RWPE2 (cell line): Measurements from ENCODE around the gene SETBP1.

Experiments used
- ATAC-seq: fragments of 200-7000 bp; cut with Tn5 transposase; 3 replicates; pipeline ENCODE4 v1.9.1; 2021; ENCODE audit warnings: low read depth
- DNase-seq: peaks from one replicate; pipeline ENCODE4 v3.0.0-alpha.2; 2020; ENCODE audit warnings: low spot score
- H3K27ac ChIP-seq: fragments of 450-650 bp; 2 replicates; pipeline ENCODE4 v1.5.1; 2017; ENCODE audit warnings: mild to moderate bottlenecking; ENCODE audit not compliant: poor library complexity, severe bottlenecking
- H3K27me3 ChIP-seq: fragments of 250-450 bp; sonication (Bioruptor Pico); 2 replicates; pipeline ENCODE4 v1.5.1; 2021; ENCODE audit warnings: mild to moderate bottlenecking, moderate library complexity; ENCODE audit not compliant: insufficient read depth, poor library complexity, severe bottlenecking
- H3K36me3 ChIP-seq: fragments of 250-450 bp; sonication (Bioruptor Pico); 2 replicates; pipeline ENCODE4 v1.5.1; 2020; ENCODE audit warnings: low read depth, mild to moderate bottlenecking, moderate library complexity
- H3K4me1 ChIP-seq: fragments of 250-450 bp; sonication (Bioruptor Pico); 2 replicates; pipeline ENCODE4 v1.5.1; 2021; ENCODE audit warnings: mild to moderate bottlenecking, moderate library complexity; ENCODE audit not compliant: insufficient read depth, poor library complexity, severe bottlenecking
- H3K4me3 ChIP-seq: fragments of 250-450 bp; sonication (Bioruptor Pico); 2 replicates; pipeline ENCODE4 v1.5.1; 2021; ENCODE audit warnings: mild to moderate bottlenecking, moderate library complexity; ENCODE audit not compliant: severe bottlenecking
- H3K9me3 ChIP-seq: fragments of 250-450 bp; sonication (Bioruptor Pico); 2 replicates; pipeline ENCODE4 v1.5.1; 2021; ENCODE audit warnings: mild to moderate bottlenecking, moderate library complexity; ENCODE audit not compliant: severe bottlenecking
- TF ChIP-seq, protein P1 (sequence below): fragments of 450-650 bp; IDR thresholded peaks from one replicate; pipeline ENCODE4 v1.5.1; 2017; ENCODE audit warnings: mild to moderate bottlenecking, moderate library complexity; ENCODE audit not compliant: poor library complexity, severe bottlenecking

The SETBP1 gene

DNA sequence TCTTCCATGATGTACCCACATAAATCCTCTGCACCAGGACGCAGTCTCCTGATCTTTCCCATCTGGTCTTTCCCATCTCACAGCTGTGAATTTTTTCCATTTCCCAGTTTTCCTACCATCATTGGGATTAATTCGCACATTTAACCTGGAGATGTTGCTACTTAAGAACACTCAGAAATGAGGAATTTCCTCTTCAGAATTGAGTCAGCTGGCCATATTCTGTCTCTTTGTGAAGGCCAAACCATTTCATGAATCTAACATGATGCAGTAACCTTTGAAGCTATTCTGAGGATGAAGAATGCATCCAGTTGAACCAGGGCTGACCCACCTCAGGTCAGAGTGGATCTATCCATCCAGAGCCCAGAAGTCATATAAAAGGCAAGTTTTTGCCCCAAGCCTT lies 326.8 kb downstream of the SETBP1 start:
- TF ChIP-seq, protein P1, sequence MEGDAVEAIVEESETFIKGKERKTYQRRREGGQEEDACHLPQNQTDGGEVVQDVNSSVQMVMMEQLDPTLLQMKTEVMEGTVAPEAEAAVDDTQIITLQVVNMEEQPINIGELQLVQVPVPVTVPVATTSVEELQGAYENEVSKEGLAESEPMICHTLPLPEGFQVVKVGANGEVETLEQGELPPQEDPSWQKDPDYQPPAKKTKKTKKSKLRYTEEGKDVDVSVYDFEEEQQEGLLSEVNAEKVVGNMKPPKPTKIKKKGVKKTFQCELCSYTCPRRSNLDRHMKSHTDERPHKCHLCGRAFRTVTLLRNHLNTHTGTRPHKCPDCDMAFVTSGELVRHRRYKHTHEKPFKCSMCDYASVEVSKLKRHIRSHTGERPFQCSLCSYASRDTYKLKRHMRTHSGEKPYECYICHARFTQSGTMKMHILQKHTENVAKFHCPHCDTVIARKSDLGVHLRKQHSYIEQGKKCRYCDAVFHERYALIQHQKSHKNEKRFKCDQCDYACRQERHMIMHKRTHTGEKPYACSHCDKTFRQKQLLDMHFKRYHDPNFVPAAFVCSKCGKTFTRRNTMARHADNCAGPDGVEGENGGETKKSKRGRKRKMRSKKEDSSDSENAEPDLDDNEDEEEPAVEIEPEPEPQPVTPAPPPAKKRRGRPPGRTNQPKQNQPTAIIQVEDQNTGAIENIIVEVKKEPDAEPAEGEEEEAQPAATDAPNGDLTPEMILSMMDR: no peak
- DNase-seq: no peak
- no peak overlapping the region for H3K27ac ChIP-seq

DNA sequence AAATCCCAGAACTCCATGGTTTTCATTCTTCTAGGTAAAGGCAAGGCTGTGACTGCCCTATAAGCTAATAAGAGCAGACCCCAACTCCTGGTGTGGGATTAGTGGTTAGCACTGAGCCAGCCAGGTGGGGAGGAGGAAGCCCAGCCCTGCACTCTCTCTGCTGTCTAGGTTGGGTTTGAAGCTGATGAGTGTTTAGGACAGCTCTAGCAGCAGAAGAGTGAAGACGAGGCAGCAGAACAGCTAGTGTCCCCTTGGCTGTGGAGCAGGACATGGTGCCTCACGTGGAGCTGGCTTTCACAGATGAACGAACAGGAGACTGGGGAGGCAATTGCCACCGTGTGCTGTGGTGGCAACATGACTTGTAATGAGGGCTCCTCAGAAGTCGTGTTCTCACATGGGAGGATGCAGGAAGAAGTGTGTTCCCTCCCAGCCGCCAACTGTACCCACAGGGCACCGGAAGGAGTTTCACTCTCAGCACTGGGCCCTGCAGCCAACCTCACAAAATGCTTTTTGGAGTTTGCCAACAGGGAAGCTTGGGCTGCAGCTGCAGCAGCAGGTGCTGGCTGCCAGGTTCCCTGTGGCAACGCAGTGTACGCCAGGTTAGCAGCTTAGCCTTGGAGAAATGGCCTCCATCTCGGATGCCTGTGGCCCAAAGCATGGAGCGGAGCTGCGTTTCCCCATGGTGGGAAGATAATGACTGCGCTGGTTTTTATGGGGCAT lies 328.2 kb downstream of the SETBP1 start:
- no peak overlapping the region for H3K27ac ChIP-seq
- H3K36me3 ChIP-seq: no peaks in the 10 kb centered on the region
- H3K27me3 ChIP-seq: no peaks in the 10 kb centered on the region
- DNase-seq (no peak), ATAC-seq (no peak)
- TF ChIP-seq, protein P1: no peak
- H3K4me3 ChIP-seq: no peak overlapping the region
- peaks cover under 1% of the 10 kb centered on the region for H3K4me1 ChIP-seq
- H3K9me3 ChIP-seq: no peaks in the 10 kb centered on the region

More for the DNA sequence above, 326.8 kb downstream of the SETBP1 start:
- H3K4me3 ChIP-seq: no peak overlapping the region
- no peaks in the 10 kb centered on the region for H3K9me3 ChIP-seq
- no peak for ATAC-seq
- H3K4me1 ChIP-seq: no peaks in the 10 kb centered on the region
- H3K36me3 ChIP-seq: no peaks in the 10 kb centered on the region
- H3K27me3 ChIP-seq: no peaks in the 10 kb centered on the region

DNA sequence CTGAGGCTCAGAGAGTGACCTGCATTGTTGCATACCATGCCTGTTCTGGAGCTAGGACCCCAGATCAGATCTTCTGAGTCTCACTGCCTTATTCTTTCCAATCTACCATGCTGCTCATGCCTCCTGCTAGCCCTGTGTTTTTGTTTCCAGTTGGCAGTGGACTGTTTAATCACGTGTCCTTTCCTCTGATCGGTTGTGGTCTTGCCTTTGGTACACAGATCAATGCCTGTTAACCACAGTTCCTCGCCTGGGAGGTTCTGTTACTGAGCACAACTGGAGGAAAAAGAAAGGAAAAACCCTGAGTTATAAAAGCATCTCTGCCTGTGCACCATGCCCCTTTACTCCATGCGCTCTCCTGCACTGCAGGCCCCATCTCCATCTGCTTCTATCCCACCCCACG lies 329.1 kb downstream of the SETBP1 start:
- TF ChIP-seq, protein P1: no peak
- H3K27ac ChIP-seq: no peak overlapping the region
- peaks cover 9% of the 10 kb centered on the region for H3K4me1 ChIP-seq
- no peaks in the 10 kb centered on the region for H3K9me3 ChIP-seq
- H3K4me3 ChIP-seq: no peak overlapping the region
- H3K36me3 ChIP-seq: no peaks in the 10 kb centered on the region
- ATAC-seq (no peak), DNase-seq (no peak)
- no peaks in the 10 kb centered on the region for H3K27me3 ChIP-seq

DNA sequence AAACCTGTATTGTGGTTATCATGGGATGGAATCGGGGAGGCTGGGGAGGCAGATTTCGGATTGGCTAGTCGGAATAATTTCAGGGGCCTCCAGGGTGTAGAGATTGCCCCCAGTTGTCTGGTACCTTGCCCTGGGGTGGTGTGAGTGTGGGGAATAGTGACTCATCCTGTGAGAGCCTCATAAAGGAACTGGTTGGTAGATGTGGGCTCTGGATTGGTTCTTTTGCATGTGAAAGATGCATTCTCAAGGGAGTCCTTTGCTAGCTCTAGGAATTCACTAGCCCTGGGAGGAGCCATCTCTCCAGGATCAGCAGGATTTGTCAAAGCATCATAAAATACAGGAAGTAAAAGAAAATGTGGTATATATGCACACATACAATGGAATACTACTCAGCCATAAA lies 331.6 kb downstream of the SETBP1 start:
- no peaks in the 10 kb centered on the region for H3K36me3 ChIP-seq
- no peak overlapping the region for H3K4me3 ChIP-seq
- TF ChIP-seq, protein P1: no peak
- no peaks in the 10 kb centered on the region for H3K27me3 ChIP-seq
- no peaks in the 10 kb centered on the region for H3K9me3 ChIP-seq
- no peak for DNase-seq
- H3K4me1 ChIP-seq: peaks cover 19% of the 10 kb centered on the region
- no peak overlapping the region for H3K27ac ChIP-seq
- no peak for ATAC-seq

DNA sequence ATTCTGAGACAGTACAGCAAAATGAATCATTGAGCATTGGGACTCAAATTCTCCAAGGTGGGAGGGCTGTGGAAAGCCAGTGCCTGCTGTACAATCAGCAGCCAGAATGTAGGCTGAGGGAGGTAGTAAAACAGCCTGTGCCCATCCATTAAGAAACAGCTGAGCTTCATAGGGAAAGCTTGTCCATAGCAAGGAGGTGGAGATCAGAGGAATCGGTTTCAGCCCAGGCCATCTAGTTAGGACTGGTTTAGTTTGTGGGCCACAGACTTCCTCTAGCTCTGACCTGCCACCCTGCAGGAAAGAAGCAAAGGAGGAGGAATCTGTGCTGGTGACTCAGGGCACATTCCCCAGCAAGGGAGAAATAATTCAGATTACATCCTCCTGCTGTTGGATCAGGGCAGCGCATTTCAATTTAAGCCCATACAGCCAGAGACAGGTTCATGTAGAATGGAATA lies 333.4 kb downstream of the SETBP1 start:
- Histone ChIP-seq H3K4me3 (no peak overlapping the region), H3K27ac (peak overlapping the region; percentile 19), H3K36me3 (no peaks in the 10 kb centered on the region), H3K9me3 (no peaks in the 10 kb centered on the region), H3K4me1 (peaks cover 19% of the 10 kb centered on the region), H3K27me3 (no peaks in the 10 kb centered on the region)
- ATAC-seq (peak; percentile 71), DNase-seq (no peak)
- TF ChIP-seq, protein P1: no peak
